ENCODE measurements around the gene DMRTC2. TPM values are rescaled to one million over a fixed set of nuclear protein-coding genes. Genes with fewer than 3 reads are reported as not detected.

DMRTC2 gene
- total and polyA plus RNA-seq, 2 of the 13 experiments (the other 11 are each of a cell fraction or from before 2014, with no cell fraction given) = not detected

DNA sequence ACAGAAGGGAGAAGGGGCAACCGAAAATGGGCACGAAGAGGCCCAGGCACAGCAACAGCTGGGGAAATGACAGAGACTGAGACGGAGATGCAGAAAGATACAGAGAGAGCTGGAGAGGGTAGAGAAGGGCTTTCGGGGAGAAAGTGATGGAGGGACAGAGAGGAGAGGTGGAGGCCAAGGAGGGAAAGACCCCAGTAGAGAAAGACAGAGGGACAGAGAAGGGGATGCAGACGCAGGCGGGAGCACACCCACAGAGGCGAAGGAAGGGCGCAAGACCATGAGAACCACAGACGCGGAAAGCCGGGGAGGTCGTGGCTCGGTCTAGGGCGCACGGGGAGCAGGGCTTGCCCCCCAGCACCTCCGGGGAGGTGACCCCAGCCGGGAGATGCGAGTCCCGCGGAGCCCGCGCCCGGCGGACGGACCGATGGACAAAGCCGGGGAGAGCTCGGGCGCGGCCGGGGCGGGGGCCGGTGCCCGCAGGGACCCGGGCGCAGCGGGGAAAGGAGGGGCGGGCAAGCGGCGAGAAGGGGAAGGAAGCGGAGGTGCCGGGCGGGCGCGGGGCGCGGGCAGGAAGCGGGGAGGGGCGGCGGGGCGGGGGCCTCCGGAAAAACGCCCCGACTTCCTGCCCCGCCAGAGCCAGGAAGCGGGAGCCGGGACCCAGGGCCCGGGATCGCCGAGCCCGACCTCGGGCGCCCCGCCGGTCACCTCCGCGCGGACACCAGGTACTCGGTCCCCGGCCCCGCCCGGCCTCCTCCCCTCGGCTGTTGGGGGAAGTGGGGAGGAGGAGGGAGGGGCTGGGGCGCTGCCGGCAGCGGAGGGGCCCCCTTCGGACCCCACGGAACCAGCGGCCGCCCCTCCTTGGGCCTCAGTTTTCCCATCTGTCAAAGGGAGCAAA, 38.0 kb downstream of the DMRTC2 start, which contains the start of gene ARHGEF1 (continued):
- TF ChIP-seq, protein P1, sequence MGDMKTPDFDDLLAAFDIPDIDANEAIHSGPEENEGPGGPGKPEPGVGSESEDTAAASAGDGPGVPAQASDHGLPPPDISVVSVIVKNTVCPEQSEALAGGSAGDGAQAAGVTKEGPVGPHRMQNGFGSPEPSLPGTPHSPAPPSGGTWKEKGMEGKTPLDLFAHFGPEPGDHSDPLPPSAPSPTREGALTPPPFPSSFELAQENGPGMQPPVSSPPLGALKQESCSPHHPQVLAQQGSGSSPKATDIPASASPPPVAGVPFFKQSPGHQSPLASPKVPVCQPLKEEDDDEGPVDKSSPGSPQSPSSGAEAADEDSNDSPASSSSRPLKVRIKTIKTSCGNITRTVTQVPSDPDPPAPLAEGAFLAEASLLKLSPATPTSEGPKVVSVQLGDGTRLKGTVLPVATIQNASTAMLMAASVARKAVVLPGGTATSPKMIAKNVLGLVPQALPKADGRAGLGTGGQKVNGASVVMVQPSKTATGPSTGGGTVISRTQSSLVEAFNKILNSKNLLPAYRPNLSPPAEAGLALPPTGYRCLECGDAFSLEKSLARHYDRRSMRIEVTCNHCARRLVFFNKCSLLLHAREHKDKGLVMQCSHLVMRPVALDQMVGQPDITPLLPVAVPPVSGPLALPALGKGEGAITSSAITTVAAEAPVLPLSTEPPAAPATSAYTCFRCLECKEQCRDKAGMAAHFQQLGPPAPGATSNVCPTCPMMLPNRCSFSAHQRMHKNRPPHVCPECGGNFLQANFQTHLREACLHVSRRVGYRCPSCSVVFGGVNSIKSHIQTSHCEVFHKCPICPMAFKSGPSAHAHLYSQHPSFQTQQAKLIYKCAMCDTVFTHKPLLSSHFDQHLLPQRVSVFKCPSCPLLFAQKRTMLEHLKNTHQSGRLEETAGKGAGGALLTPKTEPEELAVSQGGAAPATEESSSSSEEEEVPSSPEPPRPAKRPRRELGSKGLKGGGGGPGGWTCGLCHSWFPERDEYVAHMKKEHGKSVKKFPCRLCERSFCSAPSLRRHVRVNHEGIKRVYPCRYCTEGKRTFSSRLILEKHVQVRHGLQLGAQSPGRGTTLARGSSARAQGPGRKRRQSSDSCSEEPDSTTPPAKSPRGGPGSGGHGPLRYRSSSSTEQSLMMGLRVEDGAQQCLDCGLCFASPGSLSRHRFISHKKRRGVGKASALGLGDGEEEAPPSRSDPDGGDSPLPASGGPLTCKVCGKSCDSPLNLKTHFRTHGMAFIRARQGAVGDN (CRISPR knock-in tag; IDR thresholded peaks at IDR 0.05) = peak; percentile 52
- TF ChIP-seq GATAD1 (CRISPR knock-in tag; IDR thresholded peaks at IDR 0.05) (0 out of 2 replicates have a peak, but pooled peaks have one; percentile 23), ZNF383 (CRISPR knock-in tag; IDR thresholded peaks at IDR 0.05; ENCODE audit: borderline replicate concordance) (no peak), PPARG (CRISPR knock-in tag; conservative IDR thresholded peaks at IDR 0.05) (no peak), FLYWCH1 (CRISPR knock-in tag; IDR thresholded peaks at IDR 0.05) (no peak), HCFC1 (IDR thresholded peaks at IDR 0.05; ENCODE audit: low read depth, low read length) (no peak), GABPB1 (CRISPR knock-in tag; IDR thresholded peaks at IDR 0.05) (peak; percentile 86), NFKB2 (CRISPR knock-in tag; IDR thresholded peaks at IDR 0.05; ENCODE audit: borderline replicate concordance) (no peak), ZNF879 (CRISPR knock-in tag; IDR thresholded peaks at IDR 0.05) (no peak), MEIS2 (CRISPR knock-in tag; IDR thresholded peaks at IDR 0.05) (peak; percentile 63; the same call in 1 of the 2 replicates), ZNF441 (CRISPR knock-in tag; IDR thresholded peaks at IDR 0.05; ENCODE audit: borderline replicate concordance) (no peak), AHR (CRISPR knock-in tag; IDR thresholded peaks at IDR 0.05) (0 out of 2 replicates have a peak, but pooled peaks have one; percentile 35), MAZ (IDR thresholded peaks at IDR 0.05; ENCODE audit: borderline replicate concordance, low read depth, low read length) (peak; percentile 45; the same call in 1 of the 2 replicates), MAZ (CRISPR knock-in tag; IDR thresholded peaks at IDR 0.05; ENCODE audit: low read depth) (no peak)
- TF ChIP-seq, protein P2, sequence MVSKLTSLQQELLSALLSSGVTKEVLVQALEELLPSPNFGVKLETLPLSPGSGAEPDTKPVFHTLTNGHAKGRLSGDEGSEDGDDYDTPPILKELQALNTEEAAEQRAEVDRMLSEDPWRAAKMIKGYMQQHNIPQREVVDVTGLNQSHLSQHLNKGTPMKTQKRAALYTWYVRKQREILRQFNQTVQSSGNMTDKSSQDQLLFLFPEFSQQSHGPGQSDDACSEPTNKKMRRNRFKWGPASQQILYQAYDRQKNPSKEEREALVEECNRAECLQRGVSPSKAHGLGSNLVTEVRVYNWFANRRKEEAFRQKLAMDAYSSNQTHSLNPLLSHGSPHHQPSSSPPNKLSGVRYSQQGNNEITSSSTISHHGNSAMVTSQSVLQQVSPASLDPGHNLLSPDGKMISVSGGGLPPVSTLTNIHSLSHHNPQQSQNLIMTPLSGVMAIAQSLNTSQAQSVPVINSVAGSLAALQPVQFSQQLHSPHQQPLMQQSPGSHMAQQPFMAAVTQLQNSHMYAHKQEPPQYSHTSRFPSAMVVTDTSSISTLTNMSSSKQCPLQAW (CRISPR knock-in tag; IDR thresholded peaks at IDR 0.05) = peak; percentile 31; the same call in 1 of the 2 replicates
- TF ChIP-seq, protein P3, sequence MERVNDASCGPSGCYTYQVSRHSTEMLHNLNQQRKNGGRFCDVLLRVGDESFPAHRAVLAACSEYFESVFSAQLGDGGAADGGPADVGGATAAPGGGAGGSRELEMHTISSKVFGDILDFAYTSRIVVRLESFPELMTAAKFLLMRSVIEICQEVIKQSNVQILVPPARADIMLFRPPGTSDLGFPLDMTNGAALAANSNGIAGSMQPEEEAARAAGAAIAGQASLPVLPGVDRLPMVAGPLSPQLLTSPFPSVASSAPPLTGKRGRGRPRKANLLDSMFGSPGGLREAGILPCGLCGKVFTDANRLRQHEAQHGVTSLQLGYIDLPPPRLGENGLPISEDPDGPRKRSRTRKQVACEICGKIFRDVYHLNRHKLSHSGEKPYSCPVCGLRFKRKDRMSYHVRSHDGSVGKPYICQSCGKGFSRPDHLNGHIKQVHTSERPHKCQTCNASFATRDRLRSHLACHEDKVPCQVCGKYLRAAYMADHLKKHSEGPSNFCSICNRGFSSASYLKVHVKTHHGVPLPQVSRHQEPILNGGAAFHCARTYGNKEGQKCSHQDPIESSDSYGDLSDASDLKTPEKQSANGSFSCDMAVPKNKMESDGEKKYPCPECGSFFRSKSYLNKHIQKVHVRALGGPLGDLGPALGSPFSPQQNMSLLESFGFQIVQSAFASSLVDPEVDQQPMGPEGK (CRISPR knock-in tag; IDR thresholded peaks at IDR 0.05) = peak; percentile 87
- TF ChIP-seq, protein P4, sequence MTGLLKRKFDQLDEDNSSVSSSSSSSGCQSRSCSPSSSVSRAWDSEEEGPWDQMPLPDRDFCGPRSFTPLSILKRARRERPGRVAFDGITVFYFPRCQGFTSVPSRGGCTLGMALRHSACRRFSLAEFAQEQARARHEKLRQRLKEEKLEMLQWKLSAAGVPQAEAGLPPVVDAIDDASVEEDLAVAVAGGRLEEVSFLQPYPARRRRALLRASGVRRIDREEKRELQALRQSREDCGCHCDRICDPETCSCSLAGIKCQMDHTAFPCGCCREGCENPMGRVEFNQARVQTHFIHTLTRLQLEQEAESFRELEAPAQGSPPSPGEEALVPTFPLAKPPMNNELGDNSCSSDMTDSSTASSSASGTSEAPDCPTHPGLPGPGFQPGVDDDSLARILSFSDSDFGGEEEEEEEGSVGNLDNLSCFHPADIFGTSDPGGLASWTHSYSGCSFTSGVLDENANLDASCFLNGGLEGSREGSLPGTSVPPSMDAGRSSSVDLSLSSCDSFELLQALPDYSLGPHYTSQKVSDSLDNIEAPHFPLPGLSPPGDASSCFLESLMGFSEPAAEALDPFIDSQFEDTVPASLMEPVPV (CRISPR knock-in tag; IDR thresholded peaks at IDR 0.05) = peak; percentile 63; the same call in 1 of the 2 replicates
